Stromal cell of bone marrow (primary cell): ENCODE results near the gene GORASP2.

Source experiments
- DNase-seq: peaks from one replicate; pipeline ENCODE4 v3.0.0-alpha.2; 2012; ENCODE audit warnings: low read depth

Gene GORASP2

DNA sequence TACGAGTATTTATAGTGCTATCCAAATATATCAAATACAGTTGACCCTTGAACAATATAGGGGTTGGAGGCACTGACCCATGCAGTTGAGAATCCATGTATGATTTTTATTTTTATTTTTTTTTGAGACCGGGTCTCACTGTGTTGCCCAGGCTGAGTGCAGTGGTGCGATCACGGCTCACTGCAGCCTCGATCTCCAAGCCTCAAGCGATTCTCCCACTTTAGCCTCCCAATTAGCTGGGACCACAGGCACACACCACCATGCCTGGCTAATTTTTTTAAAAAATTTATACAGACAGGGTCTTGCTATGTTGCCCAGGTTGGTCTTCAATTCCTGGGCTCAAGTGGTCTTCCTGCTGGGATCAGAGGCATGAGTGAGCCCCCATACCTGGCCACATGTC is 70.6 kb downstream of the GORASP2 start:
- DNase-seq: no peak

DNA sequence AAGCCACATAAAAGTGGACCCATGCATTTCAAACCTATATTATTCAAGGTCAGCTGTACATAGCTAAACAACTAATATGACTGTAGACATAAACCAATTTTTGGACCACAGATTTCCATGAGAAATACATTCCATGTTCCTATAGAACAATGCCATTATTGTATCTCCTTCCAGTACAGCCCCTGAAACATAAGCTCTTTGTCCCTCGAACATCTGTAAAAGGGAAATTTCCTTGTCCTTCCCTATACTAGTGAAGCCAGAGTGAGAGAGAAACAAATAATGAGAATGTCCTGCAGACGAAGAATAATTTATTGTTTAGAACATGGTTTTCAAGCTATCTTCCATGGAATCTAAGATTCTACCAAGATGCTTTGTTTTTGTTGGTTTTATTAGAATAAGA is 75.3 kb downstream of the GORASP2 start:
- no peak for DNase-seq

DNA sequence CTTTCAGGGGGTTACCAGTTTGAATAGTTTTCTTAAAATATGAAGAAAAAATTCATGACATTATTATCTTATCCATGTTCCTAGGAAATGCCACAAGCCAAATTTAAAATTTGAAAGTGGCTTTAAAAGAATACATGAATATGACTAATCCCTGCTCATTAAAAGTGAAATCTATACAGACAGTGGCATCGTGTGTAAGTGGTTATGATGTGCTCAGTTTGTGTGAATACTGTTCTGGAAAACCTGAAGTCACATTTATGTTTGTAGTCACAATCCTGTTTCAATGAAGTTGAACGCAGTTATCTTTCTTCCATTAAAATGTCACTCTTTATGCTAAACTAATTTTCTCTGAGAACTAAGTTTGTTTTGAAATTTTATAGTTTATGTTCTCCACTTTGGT is 75.8 kb downstream of the GORASP2 start:
- no peak for DNase-seq

DNA sequence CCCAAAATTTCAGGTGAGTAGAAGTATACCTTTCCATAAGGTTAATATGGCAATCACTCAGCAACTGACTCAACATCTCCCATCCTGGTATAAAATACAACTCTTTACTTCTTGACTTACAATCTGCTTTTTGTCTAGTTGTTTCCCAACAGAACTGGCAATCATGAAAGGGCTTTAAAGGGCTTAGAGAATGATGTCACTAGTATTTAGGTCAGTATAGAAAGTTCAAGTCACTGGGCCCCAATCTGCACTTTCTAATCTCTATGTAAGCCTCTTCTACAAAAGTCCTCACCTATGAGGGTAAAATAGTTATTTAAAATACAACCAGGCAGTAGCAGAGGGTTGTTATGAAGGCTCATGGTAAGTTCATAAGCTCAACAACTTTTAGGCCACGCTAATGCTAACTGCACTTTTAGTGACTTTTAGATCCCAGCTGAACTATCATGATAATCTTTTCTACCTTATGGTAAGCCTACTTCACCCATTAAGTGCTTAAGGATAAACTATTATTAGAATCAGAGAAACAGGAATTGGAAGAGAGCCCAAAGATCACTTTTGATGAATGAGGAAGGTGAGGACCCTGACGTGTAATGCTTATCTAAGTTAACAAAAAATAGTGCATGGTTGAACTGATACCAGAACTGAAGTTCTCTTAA is 79.6 kb downstream of the GORASP2 start:
- DNase-seq: no peak

DNA sequence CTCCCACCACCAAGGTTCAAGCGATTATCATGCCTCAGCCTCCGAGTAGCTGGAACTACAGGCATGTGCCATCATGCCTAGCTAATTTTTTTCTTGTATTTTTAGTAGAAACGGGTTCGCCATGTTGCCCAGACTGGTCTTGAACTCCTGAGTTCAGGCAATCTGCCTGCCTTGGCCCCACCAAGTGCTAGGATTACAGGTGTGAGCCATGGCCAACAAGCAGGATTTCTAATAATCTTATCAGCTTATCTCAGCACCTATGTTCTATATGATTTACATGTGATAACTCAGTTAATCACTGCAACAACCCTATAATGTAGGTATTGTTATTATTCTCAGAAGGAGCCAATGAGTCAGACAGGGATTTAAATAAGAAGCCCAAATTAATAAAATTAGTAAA is 80.3 kb downstream of the GORASP2 start:
- DNase-seq: no peak

DNA sequence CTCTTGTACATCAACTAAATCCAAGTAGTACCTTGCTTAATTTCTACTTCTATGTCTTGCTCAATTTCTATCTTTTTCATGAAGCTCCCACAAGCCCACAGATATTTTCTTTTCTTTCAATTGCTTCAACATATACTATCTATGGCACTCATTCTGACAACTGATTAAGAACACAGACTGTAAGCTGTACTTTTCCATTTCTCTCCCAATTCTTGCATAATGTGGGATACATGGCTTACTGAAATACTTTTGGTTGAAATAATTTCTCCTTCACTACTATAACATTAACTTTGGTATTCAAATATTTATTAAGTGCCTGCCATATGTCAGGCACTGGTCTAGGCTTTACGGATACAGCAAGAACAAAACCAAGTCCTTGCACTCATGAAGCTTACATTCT is 84.8 kb downstream of the GORASP2 start:
- DNase-seq: no peak

DNA sequence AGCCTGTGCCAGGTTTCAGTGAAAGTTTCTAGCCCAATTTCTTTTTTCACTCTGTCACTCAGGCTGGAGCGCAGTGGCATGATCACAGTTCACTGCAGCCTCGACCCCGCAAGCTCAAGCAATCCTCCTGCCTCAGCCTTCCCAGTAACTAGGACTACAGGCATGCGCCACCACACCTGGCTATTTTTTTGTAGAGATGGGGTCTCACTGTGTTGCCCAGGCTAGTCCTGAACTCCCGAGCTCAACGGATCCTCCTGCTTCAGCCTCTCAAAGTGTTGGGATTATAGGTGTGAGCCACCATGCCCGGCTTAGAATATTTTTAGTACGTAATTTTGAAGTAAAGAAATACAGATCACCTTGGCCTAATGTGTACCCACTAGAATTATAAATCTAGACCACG is 87.1 kb downstream of the GORASP2 start:
- no peak for DNase-seq
